IPS-11a (cell line): ENCODE measurements around the gene B3GAT1.

Experiments
- H3K4me3 ChIP-seq: one replicate; pipeline ENCODE4 v1.5.1; 2013; ENCODE audit warnings: low read depth, low read length, control low read depth

B3GAT1 gene

GRCh38 chr11:134442246-134442645 lies 30.2 kb upstream of the B3GAT1 start:
- no peak overlapping the region for H3K4me3 ChIP-seq

- no peak overlapping the region for H3K4me3 ChIP-seq
These were observed 29.7 kb upstream of the B3GAT1 start for GRCh38 chr11:134441706-134442105.

- H3K4me3 ChIP-seq: no peak overlapping the region
These were observed 29.2 kb upstream of the B3GAT1 start for GRCh38 chr11:134441281-134441680.

- no peak overlapping the region for H3K4me3 ChIP-seq
These were observed 28.8 kb upstream of the B3GAT1 start for GRCh38 chr11:134440851-134441250.

- no peak overlapping the region for H3K4me3 ChIP-seq
These were observed 26.8 kb upstream of the B3GAT1 start for GRCh38 chr11:134438542-134439537.

- H3K4me3 ChIP-seq: no peak overlapping the region
These were observed 25.8 kb upstream of the B3GAT1 start for GRCh38 chr11:134437821-134438220.

GRCh38 chr11:134436781-134437180 lies 24.7 kb upstream of the B3GAT1 start:
- H3K4me3 ChIP-seq: no peak overlapping the region

GRCh38 chr11:134433806-134434205 lies 21.8 kb upstream of the B3GAT1 start:
- H3K4me3 ChIP-seq: no peak overlapping the region

- no peak overlapping the region for H3K4me3 ChIP-seq
These were observed 21.2 kb upstream of the B3GAT1 start for GRCh38 chr11:134433251-134433650.

- H3K4me3 ChIP-seq: no peak overlapping the region
These were observed 20.7 kb upstream of the B3GAT1 start for GRCh38 chr11:134432776-134433175.

GRCh38 chr11:134429106-134429505 lies 17.1 kb upstream of the B3GAT1 start:
- H3K4me3 ChIP-seq: no peak overlapping the region

GRCh38 chr11:134425816-134426536 lies 13.9 kb upstream of the B3GAT1 start:
- H3K4me3 ChIP-seq: no peak overlapping the region

GRCh38 chr11:134425413-134425812 lies 13.4 kb upstream of the B3GAT1 start:
- H3K4me3 ChIP-seq: no peak overlapping the region

- H3K4me3 ChIP-seq: no peak overlapping the region
These were observed 11.1 kb upstream of the B3GAT1 start for GRCh38 chr11:134423106-134423505.

GRCh38 chr11:134417871-134418840 lies 6.1 kb upstream of the B3GAT1 start:
- no peak overlapping the region for H3K4me3 ChIP-seq

GRCh38 chr11:134416726-134417125 lies 4.7 kb upstream of the B3GAT1 start:
- no peak overlapping the region for H3K4me3 ChIP-seq

- no peak overlapping the region for H3K4me3 ChIP-seq
These were observed 3.0 kb upstream of the B3GAT1 start for GRCh38 chr11:134414766-134415765.

- H3K4me3 ChIP-seq: no peak overlapping the region
These were observed 2.0 kb upstream of the B3GAT1 start for GRCh38 chr11:134413826-134414731.
